NCI-H226 (cell line): Measurements from ENCODE around the gene RFNG.
"Not testable (repeated sequence)": the region's sequence is repeated elsewhere in the genome, so short reads cannot be mapped to it uniquely, and the experiment has no call there.

Experiments
- DNase-seq: peaks from one replicate; pipeline ENCODE4 v3.0.0-alpha.2; 2015

The RFNG gene

DNA sequence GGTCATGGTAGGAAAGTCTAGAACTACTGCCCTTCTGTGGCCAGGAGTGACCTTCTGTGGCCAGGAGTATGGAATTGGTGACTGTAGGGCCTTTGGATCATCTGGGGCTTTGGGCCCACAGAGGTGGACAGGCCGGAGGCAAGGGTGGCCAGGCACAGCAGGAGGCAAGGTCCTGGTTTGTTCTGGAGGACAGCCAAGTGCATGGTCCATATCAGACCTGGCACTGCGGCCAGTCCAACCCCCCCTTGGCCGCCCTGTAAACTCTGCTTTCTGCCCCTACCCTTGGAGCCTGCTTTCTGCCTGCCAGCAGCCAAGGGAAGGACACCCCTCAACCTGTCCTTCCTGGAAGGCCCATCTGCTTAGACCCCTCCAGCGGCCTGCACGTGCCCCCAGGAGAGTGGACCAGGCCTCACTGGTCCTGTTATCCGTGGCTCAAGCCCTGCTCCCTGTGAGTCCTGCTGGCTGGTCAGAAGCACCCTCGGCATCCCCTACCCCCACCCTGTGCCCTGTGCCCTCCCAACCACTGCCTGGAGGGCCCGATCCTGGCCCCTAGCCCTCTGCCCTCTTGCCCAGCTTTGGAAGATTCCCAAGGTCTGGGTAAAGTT, 11.8 kb downstream of the RFNG start:
- no peak for DNase-seq

DNA sequence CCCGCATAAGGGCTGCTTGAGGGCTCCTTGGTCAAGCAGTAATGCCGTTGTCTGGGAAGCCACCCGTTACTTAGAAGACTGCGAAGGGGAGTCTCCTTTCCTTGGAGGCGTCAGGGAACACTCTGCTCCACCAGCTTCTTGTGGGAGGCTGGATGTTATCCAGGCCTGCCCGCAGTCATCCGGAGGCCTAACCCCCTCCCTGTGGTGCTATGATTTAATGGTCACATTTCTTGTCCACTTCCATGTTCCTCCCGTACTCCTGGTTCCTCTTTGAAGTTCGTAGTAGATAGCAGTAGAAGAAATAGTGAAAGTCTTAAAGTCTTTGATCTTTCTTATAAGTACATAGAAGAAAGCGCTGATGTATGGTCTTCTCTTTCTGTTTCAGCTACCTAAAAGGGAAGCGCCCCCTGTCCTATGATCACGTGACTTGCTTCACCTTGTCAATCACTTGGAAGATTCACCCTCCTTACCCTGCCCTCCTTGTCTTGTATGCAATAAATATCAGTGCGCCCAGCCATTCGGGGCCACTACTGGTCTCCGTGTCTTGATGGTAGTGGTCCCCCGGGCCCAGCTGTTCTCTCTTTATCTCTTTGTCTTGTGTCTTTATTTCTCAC, 12.7 kb downstream of the RFNG start:
- not testable (repeated sequence) for DNase-seq

DNA sequence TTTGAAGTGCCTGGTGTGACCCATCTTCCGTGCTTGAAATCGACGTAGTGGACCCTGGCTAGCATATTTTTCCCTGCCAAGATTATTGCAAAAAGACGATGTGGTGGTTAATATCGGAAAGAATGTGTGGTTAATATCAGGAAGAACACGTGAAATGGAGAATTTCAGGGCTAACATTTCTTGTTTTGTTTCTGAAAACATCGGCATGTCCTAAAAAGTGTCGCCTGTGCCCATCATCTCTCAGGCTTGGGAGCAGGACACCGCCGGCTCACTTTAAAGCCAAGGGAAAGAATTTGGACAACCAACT, 13.8 kb downstream of the RFNG start:
- no peak for DNase-seq

DNA sequence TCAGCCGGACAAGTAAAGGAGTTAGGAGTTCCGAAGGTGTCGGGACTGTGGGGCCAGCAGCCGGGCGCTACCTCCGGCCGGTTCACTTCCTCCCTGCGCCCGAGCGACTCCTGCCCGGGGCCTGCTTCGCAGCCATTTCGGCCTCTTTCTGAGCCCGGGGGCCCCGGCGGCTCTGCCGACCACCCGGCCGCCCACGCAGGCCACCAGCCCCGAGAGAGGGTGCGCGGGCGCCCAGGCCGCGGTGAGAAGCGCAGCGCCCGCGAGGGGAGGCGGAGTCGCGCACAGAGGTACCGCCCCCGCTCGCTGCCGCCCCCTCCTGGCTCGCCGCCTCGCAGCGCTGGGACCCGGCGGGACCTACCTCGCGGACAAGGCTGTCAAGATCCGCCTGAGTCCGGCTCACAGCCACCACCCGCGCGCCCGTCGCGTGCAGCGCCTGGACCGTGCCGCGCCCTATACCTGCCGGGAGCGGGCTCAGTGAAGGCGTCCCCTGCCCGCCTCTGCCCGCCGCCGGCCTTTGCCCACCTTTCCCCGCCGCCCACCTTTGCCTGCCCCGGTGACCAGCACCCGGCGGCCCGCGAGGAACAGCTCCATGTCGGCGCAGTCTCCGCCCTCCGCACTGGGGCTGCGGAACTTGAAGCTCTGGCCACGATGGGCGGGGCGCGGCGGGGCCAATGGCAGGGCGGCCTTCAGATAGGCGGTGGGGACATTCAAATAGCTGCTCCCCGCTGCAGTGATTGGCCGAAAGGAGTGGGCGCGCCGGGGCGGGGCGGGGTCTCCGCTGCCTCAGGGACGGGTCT, 14.3 kb downstream of the RFNG start, which contains the start of gene DCXR:
Gene DCXR (minus strand): TSS at position 606 of the 797 bp plus-strand sequence. CDS start 15 bp downstream, at position 591.
- peak; percentile 94 for DNase-seq

DNA sequence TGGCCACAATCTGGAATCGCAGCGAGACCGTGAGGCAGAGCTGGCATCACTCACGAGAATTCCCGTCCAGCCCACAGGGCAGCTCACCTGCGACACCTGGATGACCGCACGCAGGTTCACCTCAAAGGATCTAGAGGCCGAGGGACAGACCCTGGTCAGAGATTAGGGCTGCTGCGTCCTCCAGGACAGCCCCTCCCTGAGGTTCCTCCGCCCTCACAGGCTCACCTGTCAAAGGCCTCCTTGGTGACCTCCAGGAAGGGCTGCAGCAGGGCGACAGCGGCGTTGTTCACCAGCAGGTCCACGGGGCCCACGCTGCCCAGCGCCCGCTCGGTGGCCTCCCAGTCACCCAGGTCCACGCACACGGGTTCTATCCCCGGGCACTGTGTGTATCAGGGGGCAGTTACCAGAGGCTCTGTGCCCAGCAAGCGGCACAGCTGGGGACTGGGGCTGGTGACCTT, 14.9 kb downstream of the RFNG start:
- no peak for DNase-seq

DNA sequence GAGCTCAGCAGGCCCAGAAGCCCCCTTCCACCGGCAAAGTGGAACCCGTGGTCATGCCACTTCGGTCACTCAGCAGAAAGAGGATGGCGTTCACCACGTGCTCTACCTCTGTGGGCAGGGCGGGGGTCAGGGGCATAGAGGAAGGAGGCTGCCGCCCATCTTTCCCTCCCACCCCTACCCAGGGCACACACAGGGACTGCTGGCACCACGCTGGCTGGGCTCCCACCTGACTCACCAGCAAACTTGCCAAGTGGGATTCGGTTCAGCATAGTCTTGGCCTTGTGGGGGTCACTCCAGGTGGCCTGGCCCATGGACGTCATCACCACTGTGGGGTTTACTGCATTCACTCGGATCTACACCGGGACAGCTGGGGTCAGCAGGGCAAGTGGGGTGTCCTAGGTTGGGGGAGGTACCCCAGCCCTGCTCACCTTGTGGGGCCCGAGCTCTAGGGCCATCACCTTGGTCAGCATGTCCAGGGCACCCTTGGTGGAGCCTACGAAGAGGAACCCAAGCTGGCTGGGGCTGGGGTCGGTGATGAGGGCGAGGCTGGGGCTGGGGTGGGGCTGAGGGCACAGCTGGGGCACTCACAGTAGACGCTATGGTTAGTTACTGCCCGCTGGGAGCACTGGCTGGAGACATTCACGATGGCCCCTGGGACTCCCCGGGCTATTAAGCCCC, 15.5 kb downstream of the RFNG start:
- DNase-seq, result no peak

DNA sequence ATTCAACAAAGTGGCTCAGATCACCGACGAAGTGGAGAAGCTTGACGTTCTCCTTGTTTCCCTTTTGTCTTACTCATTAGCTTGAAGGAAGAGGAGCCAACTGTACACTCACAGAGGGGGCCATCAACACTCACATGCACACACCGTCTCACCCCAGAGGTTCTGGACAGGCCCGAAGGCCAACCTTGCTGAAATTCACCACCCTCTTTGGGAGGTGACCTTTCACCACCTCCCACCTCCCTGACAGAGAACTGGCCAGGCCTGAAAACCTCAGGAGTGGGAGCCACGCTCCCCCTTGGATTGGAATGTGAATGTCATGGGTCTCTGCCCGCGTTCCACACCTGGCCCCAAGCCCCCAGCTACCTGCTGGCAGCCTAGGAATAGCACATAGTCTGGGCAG, 16.1 kb downstream of the RFNG start:
- DNase-seq, result no peak

DNA sequence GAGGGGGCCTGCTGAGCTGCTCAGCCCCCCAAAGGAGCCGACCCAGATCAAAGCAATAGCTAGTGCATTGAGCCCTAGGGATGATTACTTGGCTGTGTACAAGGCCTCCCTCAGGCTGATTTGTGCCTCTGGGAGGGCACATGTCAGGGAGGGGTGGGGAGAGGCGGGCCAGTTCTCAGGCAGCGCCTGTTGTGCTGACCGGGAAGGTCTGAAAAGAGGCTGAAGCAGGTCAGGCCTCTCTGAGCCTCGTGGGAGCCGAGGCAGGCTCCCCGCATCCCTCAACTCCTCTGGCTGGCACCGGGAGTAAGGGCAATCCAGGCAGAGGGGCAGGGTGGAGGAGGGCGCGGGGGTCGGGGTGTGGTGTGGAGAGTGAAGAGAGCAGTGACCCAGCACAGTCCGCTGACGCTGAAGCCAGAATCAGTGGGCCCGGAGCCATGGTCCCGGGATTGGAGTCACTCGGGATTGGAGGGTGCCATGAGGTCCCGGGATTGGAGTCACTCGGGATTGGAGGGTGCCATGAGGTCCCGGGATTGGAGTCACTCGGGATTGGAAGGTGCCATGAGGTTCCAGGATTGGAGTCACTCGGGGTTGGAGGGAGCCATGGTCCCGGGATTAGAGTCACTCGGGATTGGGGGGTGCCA, 17.1 kb downstream of the RFNG start:
- no peak for DNase-seq

DNA sequence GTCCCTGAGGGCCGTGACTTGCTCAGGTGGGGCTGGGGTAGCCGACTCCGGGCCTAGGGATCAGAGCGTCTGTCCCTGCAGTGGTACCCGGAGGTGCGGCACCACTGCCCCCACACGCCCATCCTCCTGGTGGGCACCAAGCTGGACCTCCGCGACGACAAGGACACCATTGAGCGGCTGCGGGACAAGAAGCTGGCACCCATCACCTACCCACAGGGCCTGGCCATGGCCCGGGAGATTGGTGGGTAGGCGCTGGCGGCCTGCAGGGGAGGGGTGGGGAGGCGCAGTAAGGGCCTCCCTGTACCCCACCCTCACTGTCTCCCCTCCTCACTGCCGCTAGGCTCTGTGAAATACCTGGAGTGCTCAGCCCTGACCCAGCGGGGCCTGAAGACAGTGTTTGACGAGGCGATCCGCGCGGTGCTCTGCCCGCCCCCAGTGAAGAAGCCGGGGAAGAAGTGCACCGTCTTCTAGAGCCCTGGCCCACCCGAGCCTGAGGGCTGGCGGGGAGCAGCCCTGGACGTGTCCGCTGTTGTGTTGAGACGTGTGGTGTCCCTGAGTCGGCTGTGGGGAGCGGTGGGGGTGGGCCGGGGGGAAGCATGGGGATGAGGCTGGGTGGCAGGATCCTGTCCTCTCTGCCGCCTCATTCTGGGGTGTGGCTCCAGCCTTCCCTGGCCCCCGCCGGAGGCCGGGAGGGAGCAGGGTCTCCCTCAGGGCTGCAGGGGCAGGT, 18.1 kb downstream of the RFNG start:
- no peak for DNase-seq

DNA sequence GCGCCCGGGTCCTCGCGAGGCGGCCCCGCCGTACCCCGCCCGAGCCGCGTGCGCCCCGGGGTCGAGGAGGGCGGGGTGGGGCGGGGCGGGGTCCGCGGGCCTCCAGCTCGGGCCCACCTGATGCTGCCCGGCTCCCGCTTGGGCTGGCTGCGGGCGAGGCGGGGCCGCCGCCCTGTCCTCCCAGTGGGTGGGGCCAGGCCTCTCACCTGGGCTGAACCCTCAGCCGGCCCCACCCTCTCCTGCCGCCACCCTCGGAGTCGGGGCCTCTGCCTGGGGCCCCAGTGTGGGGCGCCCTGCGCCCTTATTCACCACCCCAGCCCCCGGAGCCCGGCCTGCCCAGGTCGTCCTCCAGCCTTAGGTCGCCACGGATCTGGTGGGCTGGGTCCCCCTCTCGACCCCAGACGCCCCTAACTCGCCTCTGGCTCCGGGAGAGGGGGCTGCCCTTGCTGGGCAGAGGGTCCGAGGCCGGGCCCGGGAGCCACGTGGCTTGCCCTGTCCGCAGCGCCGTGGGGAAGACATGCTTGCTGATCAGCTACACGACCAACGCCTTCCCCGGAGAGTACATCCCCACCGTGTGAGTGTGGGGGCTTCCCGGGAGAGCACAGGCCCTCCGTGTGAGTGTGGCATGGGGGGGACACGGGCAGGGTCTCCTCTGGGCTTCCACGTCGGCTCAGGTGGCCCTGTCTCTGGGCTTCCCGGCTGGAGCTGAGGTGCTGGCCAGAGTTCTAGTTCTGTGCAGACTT, 19.6 kb downstream of the RFNG start:
- peak; percentile 35 for DNase-seq

DNA sequence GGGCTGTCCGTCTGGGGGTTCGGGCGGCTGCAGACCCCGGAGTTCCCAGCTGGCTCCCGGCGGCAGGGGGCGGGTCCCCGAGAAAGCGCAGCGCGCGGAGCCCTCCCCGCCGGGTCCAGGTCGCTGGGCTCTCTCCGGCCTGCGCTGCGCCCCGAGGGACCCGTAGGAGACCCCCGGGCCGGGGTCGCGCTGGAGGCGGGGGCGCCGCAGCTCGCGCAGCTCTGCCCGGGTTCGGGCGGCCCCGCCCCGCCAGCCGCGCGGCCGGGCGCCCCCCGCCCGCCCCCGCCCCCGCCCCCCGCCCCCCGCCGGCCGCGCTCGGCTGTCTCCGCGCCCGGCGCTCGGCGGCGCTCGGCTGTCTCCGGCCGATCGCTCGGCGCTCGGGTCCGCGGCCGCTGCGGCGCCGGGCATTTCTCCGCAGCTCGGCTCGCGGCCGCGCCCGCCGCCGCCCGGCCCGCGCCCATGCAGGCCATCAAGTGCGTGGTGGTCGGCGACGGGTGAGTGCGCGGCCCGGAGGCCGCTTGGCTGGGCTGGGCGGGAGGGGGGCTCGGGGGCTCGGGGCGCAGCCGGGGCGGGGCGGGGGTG, 20.2 kb downstream of the RFNG start, which contains the start of gene RAC3:
Gene RAC3 (plus strand): TSS at position 376 of the 582 bp plus-strand sequence. CDS start 84 bp downstream, at position 460.
- DNase-seq, result no peak

DNA sequence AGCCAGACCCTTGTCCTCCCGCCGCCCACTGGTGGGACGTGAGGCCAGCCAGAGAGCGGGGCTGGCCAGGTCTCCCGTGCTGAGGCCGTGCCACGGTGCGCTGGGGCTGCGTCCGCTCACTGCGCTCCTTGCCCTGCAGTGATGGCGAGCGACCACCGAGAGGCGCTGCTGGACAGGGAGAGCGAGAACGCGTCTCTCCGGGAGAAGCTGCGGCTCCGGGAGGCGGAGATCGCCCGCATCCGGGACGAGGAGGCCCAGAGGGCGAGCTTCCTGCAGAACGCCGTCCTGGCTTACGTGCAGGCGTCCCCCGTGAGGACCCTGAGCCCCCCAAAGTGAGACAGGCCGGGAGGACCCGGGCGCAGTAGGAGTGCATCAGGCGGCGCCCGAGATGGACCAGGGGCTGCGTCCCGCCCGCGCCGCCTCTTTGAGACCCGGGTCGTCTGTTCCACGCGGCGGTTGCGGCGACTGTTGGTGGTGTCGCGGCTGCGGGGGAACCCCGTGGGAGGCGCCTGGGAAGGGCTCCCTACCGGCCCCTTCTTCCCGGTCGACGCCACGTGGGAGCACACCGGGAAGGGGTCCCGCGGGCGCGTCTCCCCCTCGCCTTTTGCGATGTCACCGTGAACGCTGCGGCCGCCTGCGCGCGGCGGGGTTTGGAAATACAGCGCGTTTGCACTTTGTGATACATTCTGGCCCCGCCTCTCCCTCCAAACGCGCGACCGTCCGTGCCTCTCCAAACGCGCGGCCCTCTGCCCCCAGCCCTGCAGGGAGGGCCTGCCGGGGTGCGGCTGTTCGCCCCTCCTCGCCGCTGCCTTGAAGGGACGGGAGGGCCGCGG, 20.9 kb downstream of the RFNG start:
- peak; percentile 77 for DNase-seq

DNA sequence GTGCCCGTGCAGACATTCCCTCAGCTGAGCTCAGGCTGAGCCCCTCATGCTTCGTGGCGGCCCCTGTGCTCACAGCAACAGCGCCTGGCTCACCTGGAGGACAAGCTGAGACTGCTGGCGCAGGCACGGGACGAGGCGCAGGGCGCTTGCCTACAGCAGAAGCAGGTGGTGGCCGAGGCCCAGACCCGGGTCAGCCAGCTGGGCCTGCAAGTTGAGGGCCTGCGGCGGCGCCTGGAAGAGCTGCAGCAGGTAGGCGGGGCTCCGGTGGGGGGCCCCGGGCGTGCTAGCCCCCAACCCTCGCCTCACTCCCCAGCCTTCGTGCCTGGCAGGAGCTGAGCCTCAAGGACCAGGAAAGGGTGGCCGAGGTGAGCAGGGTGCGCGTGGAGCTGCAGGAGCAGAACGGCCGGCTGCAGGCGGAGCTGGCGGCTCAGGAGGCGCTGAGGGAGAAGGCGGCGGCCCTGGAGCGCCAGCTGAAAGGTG, 21.6 kb downstream of the RFNG start:
- no peak for DNase-seq

DNA sequence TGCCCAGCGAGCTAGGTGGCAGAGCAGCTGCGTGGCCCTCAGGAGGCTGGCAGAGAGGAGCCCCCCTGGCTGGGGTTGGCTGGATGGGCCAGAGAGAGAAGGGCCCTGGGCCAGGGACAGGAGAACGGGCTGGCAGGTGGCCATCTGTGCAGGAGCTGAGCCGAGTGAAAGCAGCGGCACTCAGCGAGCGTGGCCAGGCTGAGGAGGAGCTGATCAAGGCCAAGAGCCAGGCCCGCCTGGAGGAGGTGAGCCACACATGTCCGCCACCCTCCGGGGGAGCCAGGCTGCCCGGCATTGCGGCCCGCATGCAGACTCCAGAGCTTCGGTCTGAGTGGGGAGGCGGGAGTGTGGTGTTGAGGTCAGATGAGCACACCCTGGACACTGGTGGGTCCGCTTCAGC, 22.2 kb downstream of the RFNG start:
- DNase-seq, result no peak

DNA sequence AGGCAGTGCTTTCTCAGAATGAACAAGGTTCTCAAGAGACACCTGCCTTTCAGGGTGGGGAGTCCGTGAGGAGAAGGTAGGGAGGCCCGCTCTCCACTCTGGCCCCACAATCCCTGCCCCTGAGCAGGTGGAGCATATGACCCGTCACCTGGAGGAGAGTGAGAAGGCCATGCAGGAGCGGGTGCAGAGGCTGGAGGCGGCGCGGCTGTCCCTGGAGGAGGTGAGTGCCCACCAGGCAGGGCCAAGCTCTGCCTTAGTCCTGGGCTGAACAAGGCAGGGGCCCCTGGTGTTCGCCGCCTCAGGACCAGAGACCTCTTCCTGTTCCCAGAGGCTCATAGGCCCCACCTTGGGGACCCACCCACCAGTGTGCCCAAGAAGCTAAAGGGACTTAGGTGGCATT, 22.6 kb downstream of the RFNG start:
- no peak for DNase-seq

DNA sequence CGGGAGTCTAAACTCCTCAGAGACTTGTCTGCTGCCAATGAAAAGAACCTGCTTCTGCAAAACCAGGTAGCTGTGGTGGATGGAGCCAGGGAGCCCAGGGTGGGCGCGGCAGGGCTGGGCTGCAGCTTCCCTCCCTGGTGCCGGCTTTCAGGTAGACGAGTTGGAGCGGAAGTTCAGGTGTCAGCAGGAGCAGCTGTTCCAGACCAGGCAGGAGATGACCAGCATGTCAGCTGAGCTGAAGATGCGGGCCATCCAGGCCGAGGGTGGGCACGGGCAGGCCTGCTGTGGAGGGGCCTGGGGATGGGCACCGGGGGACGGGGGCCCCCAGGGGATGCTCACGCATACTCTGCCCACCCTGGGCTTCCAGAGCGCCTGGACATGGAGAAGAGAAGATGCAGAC, 23.4 kb downstream of the RFNG start:
- no peak for DNase-seq

DNA sequence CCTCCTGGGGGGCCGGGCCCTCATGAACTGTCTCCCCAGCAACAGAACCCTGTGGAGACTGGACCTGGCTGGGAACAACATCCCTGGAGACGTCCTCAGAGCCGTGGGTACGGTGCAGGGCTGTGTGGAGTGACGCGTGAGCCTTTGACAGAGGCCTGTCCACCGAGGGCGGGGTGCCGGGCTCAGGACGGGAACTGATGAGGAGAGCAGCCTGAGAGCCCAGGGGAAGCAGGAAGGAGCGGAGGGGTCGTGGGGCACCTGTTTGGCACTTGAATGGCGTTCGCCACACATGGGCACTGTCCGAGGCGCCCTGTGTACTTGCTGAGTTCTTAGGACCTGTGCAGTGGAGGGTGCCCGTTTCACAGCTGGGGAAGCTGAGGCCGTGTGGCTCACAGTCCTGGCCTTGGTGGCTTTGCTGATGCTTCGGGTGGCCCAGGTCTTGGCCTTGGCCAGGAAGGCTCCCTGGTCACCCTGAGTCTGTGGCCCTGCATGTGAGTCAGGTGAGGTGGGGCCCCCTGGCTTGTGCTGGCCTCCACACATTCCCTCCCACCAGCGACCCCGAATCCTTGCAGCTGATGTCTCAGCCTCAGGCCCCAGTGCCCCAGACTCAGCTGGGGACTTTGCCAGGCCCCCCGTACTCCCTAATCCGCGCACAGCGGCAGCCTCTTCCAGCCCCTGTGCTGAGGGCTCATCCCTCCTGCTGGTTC, 26.1 kb downstream of the RFNG start:
- no peak for DNase-seq

DNA sequence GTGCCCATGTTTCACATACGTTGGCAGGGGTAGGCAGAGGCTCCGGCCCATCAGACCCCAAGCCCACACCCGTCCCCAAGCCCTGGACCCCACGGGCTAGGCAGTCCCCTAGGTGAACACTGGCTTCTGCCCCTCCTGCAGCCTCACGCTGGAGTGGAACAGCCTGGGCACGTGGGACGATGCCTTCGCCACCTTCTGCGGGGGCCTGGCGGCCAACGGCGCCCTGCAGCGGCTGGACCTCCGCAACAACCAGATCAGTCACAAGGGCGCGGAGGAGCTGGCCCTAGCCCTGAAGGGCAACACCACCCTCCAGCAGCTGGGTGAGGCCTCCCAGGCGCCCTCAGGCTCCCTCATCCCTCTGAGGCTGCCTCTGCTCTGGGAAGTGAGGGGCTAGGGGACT, 26.8 kb downstream of the RFNG start:
- no peak for DNase-seq
